ENCODE results near the gene IP6K2.

Gene IP6K2

DNA sequence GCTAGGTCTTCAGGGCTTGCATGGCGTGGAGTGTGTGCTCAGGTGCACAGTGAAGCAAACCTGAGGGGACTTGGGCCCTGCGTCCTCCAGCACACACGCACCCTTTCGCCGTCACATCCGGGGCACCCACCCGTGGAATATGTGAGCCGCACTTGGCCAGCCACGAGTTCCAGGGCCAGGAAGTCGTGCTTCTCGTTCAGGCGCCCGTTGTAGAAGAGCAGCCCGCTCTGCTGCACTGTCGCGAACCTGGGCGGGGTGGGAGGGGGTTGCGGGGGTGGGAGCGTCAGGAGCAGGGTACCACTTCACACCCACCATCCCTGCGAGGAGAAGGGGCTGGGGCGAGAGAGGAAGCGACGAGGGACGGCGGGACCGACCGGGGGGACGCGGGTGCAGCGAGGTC, 61.4 kb downstream of the IP6K2 start:
- H3K27ac ChIP-seq = peak overlapping the region; percentile 73
- TF ChIP-seq CTCF (IDR thresholded peaks at IDR 0.05) = no peak
- no peak for TF ChIP-seq ZFX (IDR thresholded peaks at IDR 0.05; ENCODE audit: borderline replicate concordance)

GRCh38 chr3:48655063-48655462, 62.0 kb downstream of the IP6K2 start:
- TF ChIP-seq CTCF (IDR thresholded peaks at IDR 0.05) = no peak
- no peak for TF ChIP-seq ZFX (IDR thresholded peaks at IDR 0.05; ENCODE audit: borderline replicate concordance)
- peak overlapping the region; percentile 73 for H3K27ac ChIP-seq

DNA sequence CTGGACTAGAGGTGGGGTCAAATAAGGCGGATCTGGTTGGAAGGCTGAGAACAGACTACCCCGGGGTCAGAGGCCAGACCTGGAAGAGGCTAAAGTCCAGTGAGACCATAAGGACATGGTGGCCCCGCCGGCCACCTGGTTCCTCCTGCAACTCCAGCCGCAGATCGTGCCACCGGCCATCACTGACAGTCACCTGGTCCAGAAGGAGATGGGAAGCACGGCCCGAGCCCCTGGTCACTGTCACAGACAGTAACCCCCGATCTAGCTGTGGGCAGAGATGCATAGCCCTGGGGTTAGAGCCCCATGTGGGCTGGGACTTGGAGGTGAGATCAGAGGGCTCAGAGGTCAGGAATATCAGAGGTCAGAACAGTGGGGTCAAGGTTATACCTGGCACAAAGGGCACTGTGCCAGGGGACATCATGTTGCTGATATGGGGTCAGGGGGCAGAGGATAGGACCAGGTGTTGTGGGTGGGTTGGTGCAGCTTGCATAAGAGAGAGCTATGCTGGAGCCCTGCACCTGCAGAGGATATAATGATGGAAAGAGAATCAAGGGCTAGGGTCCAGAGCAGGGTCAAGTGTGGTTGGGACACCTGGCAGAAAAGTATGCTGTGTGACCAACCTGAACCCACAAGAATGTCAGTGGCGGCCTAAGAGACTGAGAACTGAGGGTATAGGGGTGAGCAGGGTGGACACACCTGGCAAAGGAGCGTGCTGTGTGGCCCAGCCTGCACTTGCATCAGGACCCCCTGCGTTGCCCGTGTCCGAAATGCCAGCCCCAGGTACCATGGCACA, 63.9 kb downstream of the IP6K2 start:
- TF ChIP-seq ZFX (IDR thresholded peaks at IDR 0.05; ENCODE audit: borderline replicate concordance) (no peak), CTCF (IDR thresholded peaks at IDR 0.05) (no peak)

DNA sequence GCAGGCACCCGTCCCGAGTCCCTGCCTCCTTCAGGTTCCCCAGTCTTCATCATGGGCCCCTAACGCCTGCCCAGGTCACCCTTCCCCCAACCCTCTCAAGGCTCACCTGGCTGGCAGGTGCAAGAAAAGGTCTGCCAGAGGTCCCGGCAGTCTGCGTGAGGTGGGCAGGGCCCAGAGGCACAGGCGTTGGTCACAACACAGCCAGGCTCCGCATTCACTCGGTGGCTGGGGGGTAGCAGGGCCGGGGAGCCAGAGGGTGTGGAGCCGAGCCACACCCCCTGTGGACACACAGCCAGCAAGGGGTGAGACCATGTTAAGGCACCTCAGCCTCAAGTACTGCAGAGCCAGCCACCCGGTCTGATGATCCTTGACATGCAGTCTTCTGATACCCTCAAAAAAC, 65.2 kb downstream of the IP6K2 start:
- no peak for TF ChIP-seq ZFX (IDR thresholded peaks at IDR 0.05; ENCODE audit: borderline replicate concordance)
- TF ChIP-seq CTCF (IDR thresholded peaks at IDR 0.05) = no peak
- no peak overlapping the region for H3K27ac ChIP-seq

More for the DNA sequence above, 63.9 kb downstream of the IP6K2 start:
- H3K27ac ChIP-seq = no peak overlapping the region

DNA sequence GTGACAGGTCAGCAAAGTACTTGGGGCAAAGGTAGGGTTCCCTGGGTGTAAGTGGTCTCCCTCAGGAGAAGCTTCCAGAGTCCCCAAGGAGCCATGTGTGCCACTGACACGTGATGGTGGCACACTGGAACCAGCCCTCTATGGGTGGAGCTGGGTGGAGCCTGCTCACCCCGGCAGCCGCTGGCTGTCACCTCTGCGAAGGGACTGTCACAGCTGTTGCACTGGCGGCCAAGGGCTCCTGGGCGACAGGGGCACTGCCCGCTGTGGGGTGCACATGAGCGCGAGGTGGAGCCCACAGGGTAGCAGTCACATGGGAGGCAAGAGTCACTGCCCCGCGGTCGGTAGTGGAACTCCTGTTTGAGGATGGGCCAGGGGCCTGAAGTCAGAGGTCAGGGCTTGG, 66.3 kb downstream of the IP6K2 start:
- TF ChIP-seq CTCF (IDR thresholded peaks at IDR 0.05) (no peak), ZFX (IDR thresholded peaks at IDR 0.05; ENCODE audit: borderline replicate concordance) (no peak)

GRCh38 chr3:48648188-48648850, 68.7 kb downstream of the IP6K2 start:
- TF ChIP-seq ZFX (IDR thresholded peaks at IDR 0.05; ENCODE audit: borderline replicate concordance) = no peak
- TF ChIP-seq CTCF (IDR thresholded peaks at IDR 0.05) = no peak
- no peak overlapping the region for H3K27ac ChIP-seq

More for the DNA sequence above, 66.3 kb downstream of the IP6K2 start:
- H3K27ac ChIP-seq = no peak overlapping the region

DNA sequence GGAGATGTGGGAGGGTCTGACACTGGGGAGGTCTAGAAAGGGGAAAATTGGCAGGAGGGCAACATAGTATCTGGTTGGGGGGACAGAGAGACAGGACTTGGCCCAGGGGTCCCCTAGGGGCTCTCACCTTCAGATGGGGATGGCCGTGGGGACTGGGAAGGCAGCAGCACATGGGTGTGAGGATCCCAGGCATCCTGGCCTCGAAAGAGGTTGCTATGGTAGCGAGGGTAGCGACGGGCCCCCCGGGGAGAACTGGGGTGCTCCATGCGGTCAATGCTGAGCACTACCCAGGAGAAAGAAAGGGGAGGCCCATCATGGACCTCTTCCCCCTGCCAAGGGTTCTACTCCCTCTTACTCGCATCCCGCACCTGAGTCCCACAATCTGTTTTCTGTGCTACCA, 69.3 kb downstream of the IP6K2 start:
- H3K27ac ChIP-seq = no peak overlapping the region
- TF ChIP-seq ZFX (IDR thresholded peaks at IDR 0.05; ENCODE audit: borderline replicate concordance) (no peak), CTCF (IDR thresholded peaks at IDR 0.05) (no peak)

Measured in 22Rv1 (cell line).